ENCODE data around the gene FAM167B.
"Not testable (repeated sequence)": the region's sequence is repeated elsewhere in the genome, so short reads cannot be mapped to it uniquely, and the experiment has no call there.

FAM167B gene

GRCh38 chr1:32265846-32266245 lies 18.8 kb downstream of the FAM167B start:
- no peak for DNase-seq

- no peak for DNase-seq
These were observed 20.0 kb downstream of the FAM167B start for GRCh38 chr1:32266921-32267591.

DNA sequence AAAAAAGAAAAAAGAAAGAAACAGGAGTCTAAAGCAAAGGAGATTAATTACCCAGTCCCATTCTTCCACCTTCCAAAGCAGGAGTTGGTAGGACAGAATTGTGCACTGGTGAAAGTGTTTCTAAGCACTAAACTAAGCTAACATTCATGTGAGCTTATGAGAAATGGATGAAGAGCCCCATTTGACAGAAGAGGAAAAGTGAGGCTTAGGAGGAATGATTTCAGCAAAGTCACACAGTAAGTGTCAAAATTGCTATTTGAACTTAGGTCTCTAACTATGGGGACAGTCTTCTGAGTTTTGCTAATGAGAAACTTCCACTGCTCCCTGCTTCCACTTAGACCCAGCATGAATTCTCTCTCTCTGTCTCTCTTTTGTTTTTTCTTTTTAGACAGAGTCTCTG lies 22.7 kb downstream of the FAM167B start:
- no peak for DNase-seq

DNA sequence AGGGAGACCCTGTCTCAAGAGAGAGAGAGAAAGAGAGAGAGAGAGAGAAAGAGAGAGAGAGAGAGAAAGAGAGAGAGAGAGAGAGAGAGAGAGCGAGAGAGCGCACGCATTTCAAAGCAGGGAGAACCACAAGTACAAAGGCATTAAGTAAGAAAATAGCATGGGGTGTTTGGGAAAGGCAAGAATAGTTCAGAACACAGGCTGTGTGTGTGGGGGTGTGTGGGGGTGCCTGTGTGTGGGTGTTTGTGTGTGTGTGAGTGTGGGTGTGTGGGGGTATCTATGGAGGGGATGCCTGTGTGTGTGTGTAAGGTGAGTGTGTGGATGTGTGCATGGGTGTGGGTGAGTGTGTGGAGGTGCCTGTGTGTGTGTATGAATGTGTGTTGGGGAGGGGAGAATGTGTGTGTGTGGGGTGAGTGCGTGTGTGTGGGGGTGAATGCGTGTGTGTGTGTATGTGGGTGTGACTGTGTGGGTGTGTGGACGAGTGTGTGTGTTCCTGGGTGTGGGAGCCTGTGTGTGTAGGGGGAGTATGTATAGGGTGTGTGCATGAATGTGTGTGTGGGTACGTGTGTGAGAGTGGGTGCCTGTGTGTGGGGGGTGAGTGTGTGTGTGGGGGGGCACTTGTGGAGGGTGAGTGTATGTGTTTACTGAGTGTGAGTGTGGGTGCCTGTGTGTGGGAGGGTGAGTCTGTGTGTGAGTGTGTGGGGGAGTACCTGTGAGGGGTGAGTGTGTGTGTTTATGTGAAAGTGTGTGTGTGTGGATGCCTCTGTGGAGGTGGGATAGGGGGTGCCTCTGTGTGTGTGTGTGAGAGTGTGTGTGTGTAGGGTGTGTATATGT lies 25.8 kb downstream of the FAM167B start:
- no peak for DNase-seq

GRCh38 chr1:32273391-32274208 lies 26.6 kb downstream of the FAM167B start:
- peak; percentile 55 to 61 for DNase-seq

DNA sequence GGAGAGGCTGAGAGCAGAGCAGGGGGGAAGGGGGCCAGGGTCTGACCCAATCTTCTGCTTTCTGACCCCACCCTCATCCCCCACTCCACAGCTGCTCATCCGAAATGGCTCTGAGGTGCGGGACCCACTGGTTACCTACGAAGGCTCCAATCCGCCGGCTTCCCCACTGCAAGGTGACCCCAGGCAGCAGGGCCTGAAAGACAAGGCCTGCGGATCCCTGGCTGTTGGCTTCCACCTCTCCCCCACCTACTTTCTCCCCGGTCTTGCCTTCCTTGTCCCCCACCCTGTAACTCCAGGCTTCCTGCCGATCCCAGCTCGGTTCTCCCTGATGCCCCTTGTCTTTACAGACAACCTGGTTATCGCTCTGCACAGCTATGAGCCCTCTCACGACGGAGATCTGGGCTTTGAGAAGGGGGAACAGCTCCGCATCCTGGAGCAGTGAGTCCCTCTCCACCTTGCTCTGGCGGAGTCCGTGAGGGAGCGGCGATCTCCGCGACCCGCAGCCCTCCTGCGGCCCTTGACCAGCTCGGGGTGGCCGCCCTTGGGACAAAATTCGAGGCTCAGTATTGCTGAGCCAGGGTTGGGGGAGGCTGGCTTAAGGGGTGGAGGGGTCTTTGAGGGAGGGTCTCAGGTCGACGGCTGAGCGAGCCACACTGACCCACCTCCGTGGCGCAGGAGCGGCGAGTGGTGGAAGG lies 27.8 kb downstream of the FAM167B start:
- DNase-seq = no peak

DNA sequence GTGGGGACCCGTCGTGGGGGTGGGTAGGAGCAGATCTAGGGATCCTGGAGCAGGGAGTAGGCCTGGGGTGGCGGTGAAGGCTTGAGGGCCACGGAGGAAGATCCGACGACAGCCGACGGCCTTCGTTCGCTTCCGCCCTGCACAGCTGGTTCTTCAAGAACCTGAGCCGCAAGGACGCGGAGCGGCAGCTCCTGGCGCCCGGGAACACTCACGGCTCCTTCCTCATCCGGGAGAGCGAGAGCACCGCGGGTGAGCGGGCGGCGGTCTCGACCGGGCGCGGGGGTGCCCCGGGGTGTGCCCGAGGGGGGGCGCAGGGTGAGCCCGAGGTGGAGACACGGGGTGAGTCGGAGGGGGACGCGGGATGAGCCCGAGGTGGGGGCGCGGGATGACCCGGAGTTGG lies 28.4 kb downstream of the FAM167B start:
- no peak for DNase-seq

GRCh38 chr1:32276032-32276782 lies 29.2 kb downstream of the FAM167B start:
- no peak for DNase-seq

DNA sequence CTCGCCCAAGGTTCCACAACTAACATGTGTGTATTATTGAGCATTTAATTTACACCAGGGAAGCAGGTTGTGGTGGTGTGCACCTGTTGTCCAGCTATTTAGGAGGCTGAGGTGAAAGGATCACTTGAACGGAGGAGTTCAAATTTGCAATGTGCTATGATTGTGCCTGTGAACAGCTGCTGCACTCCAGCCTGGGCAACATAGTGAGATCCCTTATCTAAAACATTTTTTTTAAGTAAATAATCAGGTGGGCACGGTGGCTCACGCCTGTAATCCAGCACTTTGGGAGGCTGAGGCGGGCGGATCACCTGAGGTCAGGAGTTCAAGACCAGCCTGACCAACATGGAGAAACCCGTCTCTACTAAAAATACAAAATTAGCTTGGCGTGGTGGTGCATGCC lies 37.8 kb downstream of the FAM167B start:
- DNase-seq = not testable (repeated sequence)

DNA sequence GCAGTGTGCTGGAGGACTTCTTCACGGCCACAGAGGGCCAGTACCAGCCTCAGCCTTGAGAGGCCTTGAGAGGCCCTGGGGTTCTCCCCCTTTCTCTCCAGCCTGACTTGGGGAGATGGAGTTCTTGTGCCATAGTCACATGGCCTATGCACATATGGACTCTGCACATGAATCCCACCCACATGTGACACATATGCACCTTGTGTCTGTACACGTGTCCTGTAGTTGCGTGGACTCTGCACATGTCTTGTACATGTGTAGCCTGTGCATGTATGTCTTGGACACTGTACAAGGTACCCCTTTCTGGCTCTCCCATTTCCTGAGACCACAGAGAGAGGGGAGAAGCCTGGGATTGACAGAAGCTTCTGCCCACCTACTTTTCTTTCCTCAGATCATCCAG lies 38.6 kb downstream of the FAM167B start:
- no peak for DNase-seq

GRCh38 chr1:32286763-32287162 lies 39.7 kb downstream of the FAM167B start:
- DNase-seq = no peak

DNA sequence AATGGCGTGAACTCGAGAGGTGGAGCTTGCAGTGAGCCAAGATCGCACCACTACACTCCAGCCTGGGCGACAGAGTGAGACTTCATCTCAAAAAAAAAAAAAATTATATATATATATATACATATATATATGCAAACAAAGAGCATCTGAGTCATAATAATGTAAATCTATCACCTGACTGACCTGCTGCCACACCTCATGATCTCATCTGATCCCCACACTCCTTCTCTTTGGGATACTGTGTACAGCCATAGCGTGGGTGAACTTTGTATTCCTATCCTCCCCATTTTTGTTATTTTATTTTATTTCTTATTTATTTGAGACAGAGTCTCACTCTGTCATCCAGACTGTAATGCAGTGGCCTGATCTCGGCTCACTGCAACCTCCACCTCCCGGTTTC lies 42.2 kb downstream of the FAM167B start:
- DNase-seq = no peak

GRCh38 chr1:32291145-32291707 lies 44.2 kb downstream of the FAM167B start:
- no peak for DNase-seq

DNA sequence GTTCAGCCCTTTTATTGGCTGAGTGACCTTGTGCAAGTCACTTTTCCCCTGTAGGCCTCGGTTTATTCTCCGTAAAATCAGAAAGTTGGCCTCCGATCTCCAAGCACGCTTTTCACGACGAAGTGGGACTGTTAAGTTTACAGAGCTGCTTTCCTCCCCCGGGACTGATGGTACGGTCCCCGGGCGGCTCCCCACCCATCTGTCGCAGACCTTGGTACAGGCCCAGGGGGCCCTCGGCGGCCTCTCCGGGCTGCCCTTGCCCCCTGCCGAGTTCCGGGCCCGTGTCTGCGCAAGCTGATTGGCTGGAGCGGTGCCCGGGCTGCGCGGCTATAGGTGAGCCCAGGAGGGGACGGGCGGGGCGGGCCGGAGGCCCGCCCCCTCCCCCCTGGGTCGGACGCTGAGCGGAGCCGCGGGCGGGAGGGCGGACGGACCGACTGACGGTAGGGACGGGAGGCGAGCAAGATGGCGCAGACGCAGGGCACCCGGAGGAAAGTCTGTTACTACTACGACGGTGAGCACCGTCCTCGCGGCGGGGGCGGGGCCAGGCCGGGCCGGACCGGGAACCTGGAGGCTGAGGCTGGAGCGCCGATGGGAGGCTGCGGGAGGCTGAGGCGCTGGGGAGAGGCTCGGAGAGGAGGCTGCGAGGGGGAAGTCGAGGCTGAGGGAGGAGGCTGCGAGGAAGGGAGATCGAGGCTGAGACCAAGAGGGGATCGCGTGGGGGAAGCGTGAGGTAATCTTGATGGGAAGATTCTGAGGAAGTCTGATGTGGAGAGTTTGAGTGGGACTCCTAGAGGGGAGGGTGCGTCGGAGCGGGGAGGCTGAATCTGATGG lies 44.9 kb downstream of the FAM167B start, which contains the start of gene HDAC1:
Gene HDAC1, plus strand, starts transcription at position 376 of the 831 bp plus-strand sequence. Its CDS starts 87 bp downstream, at position 463.
- peak; percentile 93 to 95 for DNase-seq

DNA sequence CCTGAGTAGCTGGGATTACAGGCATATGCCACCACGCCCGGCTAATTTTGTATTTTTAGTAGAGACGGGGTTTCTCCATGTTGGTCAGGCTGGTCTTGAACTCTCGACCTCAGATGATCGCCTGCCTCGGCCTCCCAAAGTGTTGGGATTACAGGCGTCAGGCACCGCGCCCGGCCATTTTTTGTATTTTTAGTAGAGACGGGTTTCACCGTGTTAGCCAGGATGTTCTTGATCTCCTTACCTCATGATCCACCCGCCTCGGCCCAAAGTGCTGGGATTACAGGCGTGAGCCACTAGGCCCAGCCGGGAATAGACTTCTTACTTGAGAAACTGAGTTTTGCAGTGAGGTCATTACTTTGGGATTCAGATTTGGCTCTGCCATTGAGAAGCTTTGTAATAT lies 51.2 kb downstream of the FAM167B start:
- DNase-seq = not testable (repeated sequence)

All from stimulated activated CD4-positive, alpha-beta T cell treated with anti-CD3 and anti-CD28 coated beads, Interleukin-2, amount 100 ng/mL, for 48 hours (primary cell).